ENCODE data around the gene GRPEL2.

DNA sequence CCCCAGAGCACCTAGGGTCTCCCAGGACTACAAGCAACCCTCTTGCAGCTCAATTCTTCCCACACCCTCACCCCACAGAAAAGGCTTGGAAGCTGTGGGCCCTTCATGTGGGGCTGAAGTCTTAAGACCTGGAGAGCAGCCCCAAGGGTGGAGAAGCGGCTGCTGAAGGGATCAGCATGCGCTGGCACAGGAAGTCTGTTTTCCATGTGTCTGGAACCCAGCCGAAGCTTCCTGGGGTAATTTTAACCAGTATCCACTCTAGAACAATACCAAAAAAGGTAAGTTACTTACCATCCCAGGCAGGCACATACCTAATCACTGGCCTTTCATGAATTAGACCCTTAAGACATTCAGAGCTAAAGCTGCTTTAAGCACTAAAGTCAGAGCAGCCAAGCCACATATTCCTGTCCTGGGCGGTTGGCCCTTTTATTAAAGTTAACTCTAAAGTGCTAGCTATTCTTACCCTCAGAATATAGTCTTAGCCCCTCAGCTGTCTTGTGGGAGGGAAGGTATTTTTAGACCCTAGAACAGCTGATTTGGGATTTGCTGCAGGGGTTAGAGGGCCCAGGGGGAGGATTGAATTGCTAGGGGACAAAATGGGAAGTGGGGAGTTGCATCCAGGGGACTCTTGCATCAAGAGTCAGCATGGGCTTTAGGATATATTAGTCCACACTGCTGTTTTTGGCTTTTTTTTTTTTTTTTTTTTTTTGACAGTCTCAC is 26.9 kb downstream of the GRPEL2 start:
- TF ChIP-seq CTCF (IDR thresholded peaks at IDR 0.05; ENCODE audit: low read depth, low read length) (no peak), EZH2phosphoT487 (IDR thresholded peaks at IDR 0.05; ENCODE audit: low read depth) (no peak)

All from OCI-LY3 (cell line).